ENCODE measurements around the gene EVC.

DNA sequence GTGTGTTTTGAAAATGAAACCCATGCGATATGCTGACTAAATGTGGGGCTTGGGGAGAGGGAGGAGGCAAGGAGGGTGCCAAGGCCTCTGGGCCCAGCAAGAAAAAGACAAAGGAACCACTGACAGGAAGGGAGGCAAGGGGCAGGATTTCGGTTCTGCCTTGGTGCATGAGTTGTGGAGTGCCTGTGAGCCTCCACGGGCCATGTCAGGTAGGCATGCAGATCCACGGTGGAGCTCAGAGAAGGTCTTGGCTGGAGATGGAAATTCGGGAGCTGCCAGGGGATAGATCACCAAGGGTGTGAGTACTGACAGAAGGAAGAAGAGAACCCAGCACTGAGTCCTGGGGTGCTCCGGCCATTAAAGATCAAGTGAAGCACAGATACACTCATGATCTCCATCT lies 6.7 kb upstream of the EVC start:
- TF ChIP-seq, protein P1, sequence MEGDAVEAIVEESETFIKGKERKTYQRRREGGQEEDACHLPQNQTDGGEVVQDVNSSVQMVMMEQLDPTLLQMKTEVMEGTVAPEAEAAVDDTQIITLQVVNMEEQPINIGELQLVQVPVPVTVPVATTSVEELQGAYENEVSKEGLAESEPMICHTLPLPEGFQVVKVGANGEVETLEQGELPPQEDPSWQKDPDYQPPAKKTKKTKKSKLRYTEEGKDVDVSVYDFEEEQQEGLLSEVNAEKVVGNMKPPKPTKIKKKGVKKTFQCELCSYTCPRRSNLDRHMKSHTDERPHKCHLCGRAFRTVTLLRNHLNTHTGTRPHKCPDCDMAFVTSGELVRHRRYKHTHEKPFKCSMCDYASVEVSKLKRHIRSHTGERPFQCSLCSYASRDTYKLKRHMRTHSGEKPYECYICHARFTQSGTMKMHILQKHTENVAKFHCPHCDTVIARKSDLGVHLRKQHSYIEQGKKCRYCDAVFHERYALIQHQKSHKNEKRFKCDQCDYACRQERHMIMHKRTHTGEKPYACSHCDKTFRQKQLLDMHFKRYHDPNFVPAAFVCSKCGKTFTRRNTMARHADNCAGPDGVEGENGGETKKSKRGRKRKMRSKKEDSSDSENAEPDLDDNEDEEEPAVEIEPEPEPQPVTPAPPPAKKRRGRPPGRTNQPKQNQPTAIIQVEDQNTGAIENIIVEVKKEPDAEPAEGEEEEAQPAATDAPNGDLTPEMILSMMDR (conservative IDR thresholded peaks at IDR 0.05 in 1 of 2, IDR thresholded peaks at IDR 0.05 in 1 of 2; ENCODE audit: low read depth in 1 of 2, low read length in 2 of 2), result no peak
- no peak for TF ChIP-seq EZH2 (IDR thresholded peaks at IDR 0.05; ENCODE audit: low read length, missing control alignments)

All from fibroblast of lung (primary cell).